HG03565 (cell line): ENCODE measurements around the gene FKBP11.

ENCODE experiments used
- ATAC-seq: cut with Tn5 transposase; IDR thresholded peaks from one replicate; pipeline ENCODE4 v1.9.1; 2021; ENCODE audit warnings: mild to moderate bottlenecking, moderate library complexity; ENCODE audit not compliant: unreplicated experiment

Gene FKBP11

GRCh38 chr12:48956279-48957140 lies 31.2 kb upstream of the FKBP11 start:
- ATAC-seq: no peak

- no peak for ATAC-seq
Observed at GRCh38 chr12:48954841-48955501, 29.7 kb upstream of the FKBP11 start.

DNA sequence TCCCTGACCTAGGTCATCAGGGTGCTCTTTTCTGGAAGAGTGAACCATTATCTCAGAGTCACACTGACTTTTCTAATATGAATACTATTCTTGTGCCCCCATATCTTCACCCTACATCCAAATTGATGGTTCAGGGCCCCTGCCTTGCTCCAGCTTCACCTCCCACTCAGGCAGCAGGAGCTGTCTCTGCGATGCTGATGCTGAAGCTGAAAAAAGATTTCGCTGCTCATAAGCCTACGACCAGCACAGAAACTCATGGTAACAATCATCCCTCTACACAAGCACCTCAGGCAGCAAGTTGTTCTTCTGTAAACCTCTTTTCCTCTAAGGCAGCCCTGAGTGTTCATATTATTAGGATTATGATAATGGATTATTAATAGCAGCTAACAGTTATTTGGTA lies 28.8 kb upstream of the FKBP11 start:
- ATAC-seq: no peak

GRCh38 chr12:48952691-48953090 lies 27.4 kb upstream of the FKBP11 start:
- ATAC-seq: no peak

DNA sequence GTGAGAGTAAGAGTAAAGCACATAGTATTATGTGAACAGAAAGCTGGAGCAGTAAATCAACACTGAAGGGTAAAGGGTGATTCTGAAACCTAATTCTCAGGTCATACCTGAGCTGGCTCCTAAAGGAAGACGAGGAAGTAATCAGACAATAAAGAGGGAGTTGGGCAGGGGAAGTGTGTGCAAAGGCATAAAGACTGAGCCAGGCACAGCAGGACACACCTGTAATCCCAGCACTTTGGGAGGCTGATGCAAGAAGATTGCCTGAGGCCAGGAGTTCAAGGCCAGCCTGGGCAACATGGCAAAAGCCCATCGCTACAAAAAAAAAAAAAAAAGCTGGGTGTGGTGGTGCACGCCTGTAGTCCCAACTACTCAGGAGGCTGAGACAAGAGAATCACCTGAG lies 22.4 kb upstream of the FKBP11 start:
- ATAC-seq: no peak

GRCh38 chr12:48946943-48947342 lies 21.7 kb upstream of the FKBP11 start:
- ATAC-seq: no peak

GRCh38 chr12:48946205-48946604 lies 20.9 kb upstream of the FKBP11 start:
- ATAC-seq: no peak

- ATAC-seq: no peak
Observed at GRCh38 chr12:48943221-48943620, 17.9 kb upstream of the FKBP11 start.

DNA sequence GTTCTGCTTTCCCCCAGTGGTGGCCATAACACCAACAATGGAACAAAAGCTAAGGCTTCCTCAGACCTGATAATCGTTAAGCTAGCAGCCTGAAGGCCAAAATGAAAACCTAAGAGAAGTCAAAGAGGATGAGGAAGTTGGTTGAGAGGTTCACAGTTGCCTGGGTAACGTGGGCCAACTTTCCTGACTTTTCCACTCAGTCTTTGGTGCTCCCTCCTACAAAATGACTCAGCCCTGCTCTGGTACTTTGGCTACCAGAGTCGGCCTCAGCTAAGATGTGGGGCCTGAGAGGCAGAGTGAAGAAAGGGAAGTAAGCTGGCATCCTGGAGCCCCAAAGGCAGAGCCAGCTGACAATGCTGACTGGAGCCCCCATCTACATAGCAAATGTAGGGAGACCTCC lies 14.9 kb upstream of the FKBP11 start:
- ATAC-seq: no peak

DNA sequence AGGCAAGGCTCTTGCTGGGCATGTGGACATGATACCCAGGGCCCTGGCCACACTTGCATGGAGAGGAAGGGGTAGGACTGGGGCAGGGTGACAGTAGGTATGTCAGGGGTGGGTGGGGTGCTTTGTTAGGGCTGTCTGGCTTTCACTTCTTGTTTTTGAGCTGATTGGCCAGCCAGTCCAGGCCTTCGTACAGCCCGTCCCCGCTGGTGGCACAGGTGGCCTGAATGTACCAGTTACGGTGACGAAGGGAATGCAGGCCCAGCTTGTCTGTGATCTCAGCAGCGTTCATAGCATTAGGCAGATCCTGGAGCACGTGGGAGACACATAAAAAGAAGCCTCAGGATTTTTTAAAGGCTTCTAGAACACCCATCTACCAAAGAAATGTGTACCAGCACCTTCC lies 13.5 kb upstream of the FKBP11 start:
- ATAC-seq: no peak

DNA sequence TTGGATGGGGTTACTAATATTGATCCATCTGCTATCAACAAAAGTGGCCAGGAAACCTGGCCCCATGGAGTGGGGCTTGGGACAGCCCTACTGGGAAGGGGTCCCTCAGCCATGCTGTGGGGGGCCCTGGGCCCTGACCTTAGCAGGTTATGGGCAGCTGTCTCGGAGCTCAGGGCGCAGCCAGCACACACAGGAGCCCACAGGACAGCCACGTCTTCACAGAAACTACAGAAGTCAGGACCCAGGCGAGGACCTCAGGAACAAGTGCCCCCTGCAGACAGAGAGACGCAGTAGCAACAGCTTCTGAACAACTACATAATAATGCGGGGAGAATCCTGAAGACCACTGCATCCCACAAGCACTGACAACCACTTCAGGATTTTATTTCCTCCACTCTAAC lies 11.9 kb upstream of the FKBP11 start:
- no peak for ATAC-seq

DNA sequence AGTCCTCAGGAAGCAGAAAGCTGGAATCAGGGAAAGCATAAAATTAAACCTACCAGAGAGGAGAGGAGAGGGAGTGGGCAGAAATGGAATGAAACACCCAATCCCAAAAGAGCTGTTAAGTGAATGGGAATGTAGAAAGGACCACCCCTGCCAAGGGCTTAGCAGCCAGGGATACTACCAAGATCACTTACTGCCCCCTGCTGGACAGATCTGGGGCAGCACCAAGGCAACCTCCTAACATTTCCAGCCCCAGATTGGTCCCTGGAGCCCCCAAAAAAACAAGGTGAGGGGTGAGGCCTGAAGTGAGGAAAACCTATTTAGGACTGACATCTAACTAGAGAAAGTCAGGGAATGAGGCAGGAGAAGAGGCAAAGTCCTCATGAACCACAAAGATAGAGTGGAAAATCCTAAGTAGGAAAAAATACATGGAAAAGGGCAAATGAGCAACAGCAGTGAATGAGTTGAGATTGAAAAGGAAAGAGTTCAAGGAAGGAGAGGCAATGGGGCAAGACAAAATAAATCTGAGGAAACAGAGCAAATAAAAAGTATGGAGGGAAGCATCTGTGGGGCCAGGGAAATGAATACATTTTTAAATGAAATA lies 11.2 kb upstream of the FKBP11 start:
- ATAC-seq: no peak

DNA sequence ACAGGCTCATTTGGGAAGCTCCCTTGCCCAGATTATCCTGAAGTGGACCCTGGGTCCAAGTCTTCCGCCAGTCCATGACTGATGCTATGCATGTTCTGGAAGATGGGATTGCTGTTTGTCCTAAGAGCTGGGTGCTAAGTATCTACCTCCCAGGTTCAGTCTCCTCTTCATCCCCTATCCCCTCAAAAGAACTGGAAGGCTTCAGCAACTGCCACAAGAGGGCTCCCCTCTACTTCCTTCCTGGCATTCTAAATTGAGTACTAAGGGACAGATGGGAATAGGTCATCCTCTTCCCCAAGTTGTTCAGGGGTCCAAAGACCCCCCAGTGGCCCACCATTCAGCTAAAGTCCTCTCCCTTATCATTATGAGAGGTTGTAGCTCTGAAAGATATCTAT lies 9.0 kb upstream of the FKBP11 start:
- no peak for ATAC-seq

DNA sequence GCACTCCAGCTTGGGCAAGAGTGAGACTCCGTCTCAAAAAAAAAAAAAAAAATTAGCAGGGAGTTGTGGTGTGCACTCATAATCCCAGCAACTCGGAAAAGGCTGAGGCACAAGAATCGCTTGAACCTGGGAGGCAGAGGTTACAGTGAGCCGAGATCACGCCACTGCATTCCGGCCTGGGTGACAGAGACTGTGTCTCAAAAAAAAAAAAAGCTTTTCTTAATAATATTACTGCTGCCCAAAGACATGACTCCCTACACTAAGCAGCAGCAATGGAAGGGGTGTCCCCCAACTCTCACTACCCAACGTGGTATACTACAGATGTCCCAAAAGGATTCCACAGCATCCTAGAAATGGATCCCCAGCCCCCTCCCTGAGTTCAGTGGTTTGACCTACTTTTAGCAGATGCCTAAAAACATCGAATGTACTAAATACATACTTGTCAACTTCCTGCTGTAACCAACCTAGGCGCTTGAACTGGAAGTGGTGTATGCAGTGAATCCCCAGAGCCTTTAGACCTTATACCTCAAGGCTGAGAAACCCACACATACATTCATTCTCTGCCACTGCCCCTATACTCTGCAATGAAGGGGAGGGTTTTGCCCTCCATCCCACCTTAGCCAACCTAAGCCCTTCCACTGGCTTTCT lies 8.5 kb upstream of the FKBP11 start:
- ATAC-seq: no peak

DNA sequence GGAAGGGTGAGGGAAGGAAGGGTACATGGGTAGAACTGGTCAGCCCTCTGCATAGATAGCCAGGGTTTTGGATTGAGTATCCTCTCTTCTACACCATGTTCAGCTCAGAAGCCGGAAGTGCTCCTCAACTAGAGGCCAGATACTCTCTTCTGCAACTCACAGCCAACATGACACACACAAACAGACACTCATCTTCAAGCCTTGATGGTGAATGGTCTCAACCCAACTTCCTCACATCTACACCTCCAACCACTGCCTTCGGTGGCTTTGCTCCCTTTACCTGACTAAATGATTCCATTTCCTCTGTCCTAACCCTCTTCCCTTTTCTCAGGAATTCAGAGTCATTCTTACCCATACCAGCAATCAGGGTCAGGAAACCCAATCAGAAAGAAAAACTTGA lies 7.6 kb upstream of the FKBP11 start:
- ATAC-seq: no peak

GRCh38 chr12:48930475-48930874 lies 5.2 kb upstream of the FKBP11 start:
- ATAC-seq: no peak

GRCh38 chr12:48929551-48929950 lies 4.3 kb upstream of the FKBP11 start:
- ATAC-seq: no peak

- ATAC-seq: no peak
Observed at GRCh38 chr12:48927261-48927660, 2.0 kb upstream of the FKBP11 start.

DNA sequence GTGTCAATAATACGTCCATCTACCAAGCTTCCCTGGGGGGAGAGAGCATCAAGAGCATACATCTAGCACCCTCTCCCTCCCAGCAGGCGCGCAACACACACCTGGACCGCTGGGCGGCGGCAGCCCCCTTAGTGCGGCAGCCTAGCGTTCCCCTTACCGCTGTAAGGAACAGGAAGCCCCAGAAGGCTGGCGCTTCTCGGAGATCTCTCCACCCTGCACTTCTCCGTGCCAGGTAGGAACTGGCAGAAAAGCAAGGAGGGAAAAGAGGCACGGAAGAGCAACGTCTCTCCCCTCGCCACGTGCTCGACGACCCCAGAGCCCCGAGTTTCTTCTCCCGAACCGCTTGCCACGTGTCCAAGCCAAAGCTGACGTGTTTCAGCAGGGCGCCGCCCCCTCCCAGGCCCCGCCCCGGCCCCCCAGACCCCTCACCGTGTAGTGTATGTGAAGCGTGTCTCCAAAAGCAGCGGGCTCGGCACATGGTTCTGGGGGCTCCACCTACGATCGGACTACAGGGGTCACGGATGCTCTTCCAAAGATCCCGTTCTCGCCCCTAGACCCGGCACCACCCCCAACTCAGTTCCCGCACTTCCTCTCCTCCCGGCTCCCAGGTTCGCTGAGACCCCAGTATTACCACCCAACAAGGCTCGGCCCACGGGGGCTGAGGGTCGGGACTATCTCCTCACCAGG lies 532 bp downstream of the FKBP11 start:
- peak; percentile 78 for ATAC-seq

DNA sequence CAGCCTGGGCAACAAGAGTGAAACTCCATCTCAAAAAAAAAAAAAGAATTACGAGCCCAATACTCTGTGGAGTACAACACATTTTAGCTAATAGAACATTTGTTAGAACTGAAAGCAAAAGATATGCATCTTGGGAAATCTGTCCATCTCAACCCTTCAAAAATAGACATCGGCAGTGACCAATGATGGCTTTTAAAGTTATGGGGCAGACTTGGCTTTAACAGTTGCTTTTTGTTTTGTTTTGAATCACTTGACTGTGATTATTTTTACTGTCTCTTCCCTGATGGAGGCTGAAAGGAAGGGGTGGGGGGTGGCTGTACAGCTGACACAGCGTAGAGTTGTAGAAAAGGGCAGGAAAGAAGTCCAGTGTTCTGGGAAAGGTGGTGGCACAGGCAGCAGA lies 2.2 kb downstream of the FKBP11 start:
- ATAC-seq: no peak
